ENCODE measurements around the gene PDE4D. TPM values are rescaled to one million over a fixed set of nuclear protein-coding genes. Genes with fewer than 3 reads are reported as not detected.
"Not testable (repeated sequence)": the region's sequence is repeated elsewhere in the genome, so short reads cannot be mapped to it uniquely, and the experiment has no call there.

PDE4D gene
- total RNA-seq, 4 donors from 2014 or later, result 35.0 to 121 (median 63.4) TPM

DNA sequence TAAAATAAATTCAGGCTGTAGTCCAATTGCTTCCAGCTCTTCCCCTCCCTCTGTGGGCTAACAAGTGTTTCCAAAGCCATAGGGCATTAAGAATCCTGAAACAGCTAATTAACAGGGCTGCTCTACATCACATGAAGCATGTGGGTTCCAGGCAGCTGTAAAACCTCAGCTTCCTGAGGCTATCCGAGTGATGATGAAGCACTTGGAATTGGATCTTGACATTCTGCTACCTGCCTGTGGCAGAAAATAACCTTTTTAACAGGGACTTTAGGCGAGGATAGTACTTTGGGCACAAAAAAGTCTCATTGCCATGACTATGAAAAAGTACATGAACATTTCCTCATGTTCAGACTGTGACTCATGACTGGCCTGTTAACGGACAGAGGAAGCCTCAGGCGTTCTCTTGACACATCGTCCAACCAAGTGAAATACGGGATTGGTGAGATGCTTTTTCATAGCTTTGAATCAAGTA lies 107.2 kb downstream of the PDE4D start:
- WGBS, 2 donors (ENCODE audit: low coverage in 1 of 2), result 66 to 67% methylated on average over 6 of the region's 6 CpGs
- TF ChIP-seq POLR2A (IDR thresholded peaks at IDR 0.05), result no peak
- TF ChIP-seq POLR2AphosphoS5 (IDR thresholded peaks at IDR 0.05), result no peak
- TF ChIP-seq EP300 (IDR thresholded peaks at IDR 0.05), result no peak
- TF ChIP-seq CTCF (IDR thresholded peaks at IDR 0.05), result no peak
- H3K4me1 ChIP-seq, result peaks cover 0 to 7% (median 0%) of the 10 kb centered on the region in 3 donors

GRCh38 chr5:59785676-59786333 lies 107.7 kb downstream of the PDE4D start:
- no peaks in the 10 kb centered on the region for H3K36me3 ChIP-seq
- H3K4me1 ChIP-seq, result peaks cover 0 to 1% (median 0%) of the 10 kb centered on the region in 3 donors
- WGBS, 2 donors (ENCODE audit: low coverage in 1 of 2), result 90 to 91% methylated on average over 4 to 5 of the region's 5 CpGs
- no peak overlapping the region for H3K27ac ChIP-seq
- H3K27me3 ChIP-seq, result no peaks in the 10 kb centered on the region
- no peaks in the 10 kb centered on the region for H3K9me3 ChIP-seq
- TF ChIP-seq POLR2AphosphoS5 (IDR thresholded peaks at IDR 0.05) (no peak), POLR2A (IDR thresholded peaks at IDR 0.05) (no peak), EP300 (IDR thresholded peaks at IDR 0.05) (no peak), CTCF (IDR thresholded peaks at IDR 0.05) (no peak)
- H3K4me3 ChIP-seq, result no peak overlapping the region
- no peak for ATAC-seq

More for the DNA sequence above, 107.2 kb downstream of the PDE4D start:
- H3K9me3 ChIP-seq, result no peaks in the 10 kb centered on the region
- no peak overlapping the region for H3K27ac ChIP-seq
- ATAC-seq, result no peak
- H3K36me3 ChIP-seq, result no peaks in the 10 kb centered on the region
- no peaks in the 10 kb centered on the region for H3K27me3 ChIP-seq
- no peak overlapping the region for H3K4me3 ChIP-seq

- WGBS, 2 donors (ENCODE audit: low coverage in 1 of 2), result 70 to 71% methylated on average over 1 of the region's 1 CpG
- H3K27me3 ChIP-seq, H3K9me3 ChIP-seq, H3K4me3 ChIP-seq, ATAC-seq, H3K36me3 ChIP-seq, H3K4me1 ChIP-seq, H3K27ac ChIP-seq: not testable (repeated sequence)
Observed at GRCh38 chr5:59784708-59785107, 108.8 kb downstream of the PDE4D start.

DNA sequence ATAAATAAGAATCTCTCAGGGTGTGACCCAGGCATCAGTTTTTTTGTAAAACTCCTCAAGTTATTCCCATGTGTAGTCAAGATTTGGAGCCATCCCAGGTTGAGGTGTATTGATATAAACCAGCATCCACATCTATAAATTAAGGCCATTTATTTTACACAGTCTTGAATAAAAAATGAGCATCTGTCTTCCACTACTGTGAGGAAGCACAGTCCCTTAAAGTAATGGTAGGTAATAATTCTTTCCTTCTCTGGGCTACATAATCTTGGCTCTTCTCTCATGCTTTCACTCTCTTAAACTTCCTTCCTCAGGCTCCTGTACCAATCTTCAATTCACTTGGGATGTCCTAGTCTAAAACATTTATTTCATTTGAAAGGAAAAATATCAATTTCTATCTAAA lies 110.3 kb downstream of the PDE4D start:
- Histone ChIP-seq H3K4me3 (no peak overlapping the region), H3K36me3 (no peaks in the 10 kb centered on the region), H3K27me3 (no peaks in the 10 kb centered on the region), H3K4me1 (no peaks in the 10 kb centered on the region), H3K9me3 (no peaks in the 10 kb centered on the region), H3K27ac (no peak overlapping the region)
- no peak for TF ChIP-seq POLR2AphosphoS5 (IDR thresholded peaks at IDR 0.05)
- TF ChIP-seq EP300 (IDR thresholded peaks at IDR 0.05), result no peak
- TF ChIP-seq CTCF (IDR thresholded peaks at IDR 0.05), result no peak
- TF ChIP-seq POLR2A (IDR thresholded peaks at IDR 0.05), result no peak
- ATAC-seq, result no peak

- H3K4me3 ChIP-seq, result no peak overlapping the region
Observed at GRCh38 chr5:59782856-59783255, 110.7 kb downstream of the PDE4D start.

More at GRCh38 chr5:59782856-59783255, 110.7 kb downstream of the PDE4D start:
- WGBS, 2 donors (ENCODE audit: low coverage in 1 of 2), result 50 to 60% methylated on average over 1 of the region's 1 CpG
- H3K9me3 ChIP-seq, result no peaks in the 10 kb centered on the region
- ATAC-seq, result no peak
- H3K4me1 ChIP-seq, result no peaks in the 10 kb centered on the region
- no peak for TF ChIP-seq CTCF (IDR thresholded peaks at IDR 0.05)
- no peak for TF ChIP-seq POLR2A (IDR thresholded peaks at IDR 0.05)
- no peak for TF ChIP-seq EP300 (IDR thresholded peaks at IDR 0.05)
- TF ChIP-seq POLR2AphosphoS5 (IDR thresholded peaks at IDR 0.05), result no peak
- H3K27me3 ChIP-seq, result no peaks in the 10 kb centered on the region
- no peak overlapping the region for H3K27ac ChIP-seq
- no peaks in the 10 kb centered on the region for H3K36me3 ChIP-seq
